GM18502 (cell line): ENCODE results near the gene ELOVL1.
A peak's percentile ranks its signal among the peaks of the same experiment; 100 is the strongest.
"Not testable (repeated sequence)": the region's sequence is repeated elsewhere in the genome, so short reads cannot be mapped to it uniquely, and the experiment has no call there.

Experiments used
- ATAC-seq: cut with Tn5 transposase; IDR thresholded peaks from one replicate; pipeline ENCODE4 v1.9.1; 2021; ENCODE audit warnings: mild to moderate bottlenecking; ENCODE audit not compliant: unreplicated experiment, poor library complexity

The ELOVL1 gene

GRCh38 chr1:43367904-43368645 lies at the start of gene ELOVL1:
ELOVL1 (minus strand) TSS chr1:43368011; CDS start chr1:43365609, 2,402 bp downstream.
- peak; percentile 81 for ATAC-seq

GRCh38 chr1:43415901-43416300 lies 48.1 kb upstream of the ELOVL1 start:
- no peak for ATAC-seq

GRCh38 chr1:43414634-43415223 lies 46.9 kb upstream of the ELOVL1 start:
- ATAC-seq: no peak

GRCh38 chr1:43413426-43413825 lies 45.6 kb upstream of the ELOVL1 start:
- ATAC-seq: not testable (repeated sequence)

GRCh38 chr1:43410571-43410970 lies 42.8 kb upstream of the ELOVL1 start:
- no peak for ATAC-seq

GRCh38 chr1:43405876-43406234 lies 38.0 kb upstream of the ELOVL1 start:
- ATAC-seq: no peak

GRCh38 chr1:43405219-43405875 lies 37.5 kb upstream of the ELOVL1 start:
- ATAC-seq: no peak

- no peak for ATAC-seq
These were observed 36.5 kb upstream of the ELOVL1 start for GRCh38 chr1:43404353-43404752.

GRCh38 chr1:43402089-43402865 lies 34.5 kb upstream of the ELOVL1 start:
- ATAC-seq: no peak

GRCh38 chr1:43400441-43400840 lies 32.6 kb upstream of the ELOVL1 start:
- ATAC-seq: not testable (repeated sequence)

- no peak for ATAC-seq
These were observed 30.4 kb upstream of the ELOVL1 start for GRCh38 chr1:43398227-43398626.

- no peak for ATAC-seq
These were observed 28.2 kb upstream of the ELOVL1 start for GRCh38 chr1:43396059-43396458.

GRCh38 chr1:43395523-43395922 lies 27.7 kb upstream of the ELOVL1 start:
- ATAC-seq: no peak

- ATAC-seq: no peak
These were observed 24.9 kb upstream of the ELOVL1 start for GRCh38 chr1:43392702-43393101.

GRCh38 chr1:43389326-43390313 lies 21.8 kb upstream of the ELOVL1 start, which contains the start of the genes MED8 and SZT2:
MED8 (minus strand) TSS chr1:43389800; CDS start chr1:43389764, 36 bp downstream.
SZT2 (plus strand) TSS chr1:43389899; CDS start chr1:43389969, 70 bp downstream.
- peak; percentile 93 for ATAC-seq

- ATAC-seq: no peak
These were observed 20.8 kb upstream of the ELOVL1 start for GRCh38 chr1:43388613-43389012.

GRCh38 chr1:43387976-43388599 lies 20.3 kb upstream of the ELOVL1 start:
- no peak for ATAC-seq

- ATAC-seq: no peak
These were observed 18.9 kb upstream of the ELOVL1 start for GRCh38 chr1:43386676-43387075.

- no peak for ATAC-seq
These were observed 15.6 kb upstream of the ELOVL1 start for GRCh38 chr1:43383449-43383848.
